Dedifferentiated amniotic fluid mesenchymal stem cell (primary cell): ENCODE results near the gene LDB3.
"Not testable (repeated sequence)": the region's sequence is repeated elsewhere in the genome, so short reads cannot be mapped to it uniquely, and the experiment has no call there.

Experiments
- DNase-seq: peaks from one replicate; pipeline ENCODE4 v3.0.0-alpha.2; 2016; ENCODE audit errors: extremely low spot score

LDB3 gene

DNA sequence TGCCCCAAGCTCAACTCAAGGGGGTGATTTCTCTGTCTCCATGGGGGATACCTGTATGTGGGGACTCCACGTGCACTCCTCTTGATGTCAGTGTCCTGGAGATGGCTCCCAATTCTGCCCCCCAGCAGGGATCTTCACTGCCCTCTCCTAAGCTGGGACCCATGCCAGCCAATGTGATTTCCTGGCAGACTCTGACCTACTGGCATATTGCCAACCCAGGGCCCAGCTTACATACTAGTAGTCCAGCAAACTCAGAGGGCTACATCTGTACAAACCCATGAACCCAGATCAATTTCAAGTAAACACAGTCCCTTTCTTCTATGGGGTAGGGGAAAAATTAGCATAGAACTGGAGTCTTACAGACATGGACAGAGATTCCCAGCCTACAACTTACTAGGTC is 61.9 kb downstream of the LDB3 start:
- no peak for DNase-seq

GRCh38 chr10:86732771-86733170 is 64.5 kb downstream of the LDB3 start:
- DNase-seq, result no peak

DNA sequence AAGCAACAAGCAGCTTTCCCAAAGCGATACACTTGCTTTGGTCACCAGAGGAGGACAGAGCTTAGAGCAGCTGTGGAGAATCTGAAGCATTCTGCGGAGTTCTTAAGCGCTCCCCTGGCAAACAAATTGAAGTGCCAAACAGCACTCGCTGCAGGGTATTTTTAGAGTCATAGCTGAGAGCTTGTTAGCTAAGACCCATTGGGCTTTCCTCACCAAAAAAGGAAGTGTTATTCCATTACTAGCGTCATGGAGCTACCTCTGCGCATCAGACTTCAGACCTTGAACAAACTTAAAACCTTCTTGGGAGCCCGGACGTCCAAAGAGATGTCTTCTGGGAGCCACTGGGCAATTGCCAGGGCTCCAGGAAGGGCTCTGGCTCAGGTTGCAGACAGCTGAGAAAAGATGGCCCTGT is 65.0 kb downstream of the LDB3 start:
- DNase-seq, result no peak

- no peak for DNase-seq
Measured at GRCh38 chr10:86734207-86734988, 66.1 kb downstream of the LDB3 start.

DNA sequence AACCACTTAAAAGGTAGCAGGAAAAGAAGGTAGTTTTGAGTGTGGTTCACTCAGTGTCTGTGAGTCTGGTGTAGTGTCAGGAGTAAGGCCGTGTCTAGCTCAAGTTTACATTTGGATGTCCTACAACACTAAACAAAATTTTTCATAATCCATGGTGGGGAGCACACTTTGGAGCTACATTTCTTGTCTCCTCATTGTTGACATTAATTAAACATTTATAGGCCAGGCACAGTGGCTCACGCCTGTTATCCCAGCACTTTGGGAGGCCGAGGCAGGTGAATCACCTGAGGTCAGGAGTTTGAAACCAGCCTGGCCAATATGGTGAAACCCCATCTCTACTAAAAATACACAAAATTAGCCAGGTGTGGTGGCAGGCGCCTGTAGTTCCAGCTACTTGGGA is 67.0 kb downstream of the LDB3 start:
- not testable (repeated sequence) for DNase-seq

DNA sequence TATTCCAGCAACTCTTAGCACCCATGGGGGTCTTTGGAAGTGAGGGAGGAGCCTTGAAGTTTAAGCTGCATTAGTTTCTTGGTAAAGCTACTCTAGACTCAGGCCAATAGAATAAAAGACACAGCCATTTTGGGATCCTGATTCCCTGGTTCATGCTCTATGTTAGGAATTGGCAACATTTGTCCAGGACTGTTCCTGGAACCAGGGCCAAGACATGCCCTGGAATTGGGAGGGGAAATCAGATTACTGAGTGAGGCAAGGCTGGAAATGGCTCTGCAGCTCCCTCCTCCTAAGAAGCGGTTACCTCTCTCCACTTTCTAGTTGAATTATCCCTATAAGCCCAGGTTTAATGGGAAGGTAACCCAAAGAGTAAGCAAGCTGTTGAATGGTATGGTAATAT is 73.9 kb downstream of the LDB3 start:
- DNase-seq, result no peak

GRCh38 chr10:86744067-86744725 is 75.9 kb downstream of the LDB3 start:
- DNase-seq, result no peak

GRCh38 chr10:86747796-86748581 is 79.7 kb downstream of the LDB3 start:
- peak; percentile 34 for DNase-seq

GRCh38 chr10:86749854-86750253 is 81.5 kb downstream of the LDB3 start:
- no peak for DNase-seq

DNA sequence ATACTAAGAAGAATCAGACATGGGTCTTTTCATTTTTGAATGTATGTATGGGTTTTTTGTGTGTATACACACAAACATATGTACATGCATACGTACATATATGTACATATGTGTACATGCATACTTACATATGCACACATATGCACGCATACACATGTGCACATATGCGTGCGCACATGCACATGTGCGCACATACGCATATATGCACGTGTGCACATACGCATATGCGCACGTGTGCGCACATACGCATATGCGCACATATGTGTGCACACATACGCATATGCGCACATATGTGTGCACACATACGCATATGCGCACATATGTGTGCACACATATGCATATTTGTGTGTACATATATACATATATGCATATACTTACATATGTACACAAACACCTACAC is 83.2 kb downstream of the LDB3 start:
- DNase-seq, result no peak

GRCh38 chr10:86752311-86752710 is 84.0 kb downstream of the LDB3 start:
- DNase-seq, result no peak

- no peak for DNase-seq
Measured at GRCh38 chr10:86753051-86753450, 84.7 kb downstream of the LDB3 start.

GRCh38 chr10:86753638-86754434 is 85.5 kb downstream of the LDB3 start:
- DNase-seq, result no peak

GRCh38 chr10:86755454-86755739 is 87.1 kb downstream of the LDB3 start:
- DNase-seq, result no peak

- DNase-seq, result peak; percentile 75
Measured at GRCh38 chr10:86755740-86756510, 87.6 kb downstream of the LDB3 start.

GRCh38 chr10:86756511-86757112 is 88.3 kb downstream of the LDB3 start, which contains the start of gene BMPR1A:
Gene BMPR1A (plus strand): TSS chr10:86756619. CDS start chr10:86876019, 119,400 bp downstream.
- peak; percentile 90 for DNase-seq

DNA sequence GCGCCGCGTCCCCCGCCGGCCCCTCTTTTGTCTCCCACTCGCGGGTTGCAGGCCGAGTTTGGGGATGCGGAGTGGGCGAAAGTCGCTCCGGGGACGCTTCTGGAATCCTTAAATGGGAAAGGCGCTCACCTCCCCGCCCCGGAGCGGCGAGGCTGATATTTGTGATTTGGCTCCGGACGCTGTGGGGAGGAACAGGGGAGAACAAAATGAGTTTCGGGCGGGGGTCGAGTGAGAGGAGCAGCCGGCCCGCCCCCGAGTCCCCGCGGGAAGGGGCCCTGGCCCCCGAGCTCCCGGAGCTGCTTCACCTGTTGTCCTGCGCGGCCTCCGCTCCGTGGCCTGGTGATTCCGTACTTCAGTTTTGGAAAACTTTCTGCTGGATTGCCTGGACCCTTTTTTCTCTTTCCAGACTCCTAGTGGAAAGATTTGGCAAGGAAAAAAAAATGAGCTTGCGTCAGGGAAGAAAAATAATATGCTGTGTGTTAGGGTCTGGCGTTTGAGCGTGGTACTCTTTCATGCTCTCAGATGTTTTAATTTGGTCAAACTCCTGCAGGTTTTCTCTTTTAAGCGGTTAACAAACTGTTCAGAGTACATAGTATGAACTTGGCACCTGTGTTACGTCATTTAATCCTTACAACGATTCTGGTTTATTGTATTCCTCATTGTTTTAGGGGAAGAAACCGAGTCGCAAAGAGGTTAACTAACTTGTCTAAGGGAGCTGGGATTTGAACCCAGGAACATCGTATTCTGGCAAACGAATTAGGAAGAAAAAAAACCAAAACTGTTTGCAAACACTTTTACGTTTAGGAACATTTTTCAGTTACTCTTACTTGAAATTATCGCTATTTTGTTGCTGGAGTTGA is 89.0 kb downstream of the LDB3 start:
- peak; percentile 48 for DNase-seq

GRCh38 chr10:86758189-86759072 is 90.1 kb downstream of the LDB3 start:
- no peak for DNase-seq
